Activated CD8-positive, alpha-beta T cell treated with anti-CD3 and anti-CD28 coated beads for 36 hours (primary cell): ENCODE results near the gene SCARF2. TPM values are rescaled to one million over a fixed set of nuclear protein-coding genes. Genes with fewer than 3 reads are reported as not detected.
"Not testable (repeated sequence)": the region's sequence is repeated elsewhere in the genome, so short reads cannot be mapped to it uniquely, and the experiment has no call there.

Experiments used
- ATAC-seq: fragments of 200-7000 bp; cut with Tn5 transposase; one replicate; pipeline ENCODE4 v1.10.0; 2021; ENCODE audit warnings: mild to moderate bottlenecking, moderate library complexity
- CTCF ChIA-PET: fragments of 350-600 bp; sonication (Branson Sonifier 250); formaldehyde crosslinking; loops from one replicate; lab custom pipeline; 2021; ENCODE audit warnings: antibody characterized with exemption; lab: Charles Lee
- POLR2A ChIA-PET: fragments of 350-600 bp; sonication (Branson Sonifier 250); formaldehyde crosslinking; loops from one replicate; lab custom pipeline; 2021; ENCODE audit warnings: antibody characterized with exemption; lab: Charles Lee
- DNase-seq: peaks from one replicate; pipeline ENCODE4 v3.0.0-alpha.2; 2020
- H3K27ac Mint-ChIP-seq: one replicate; pipeline ENCODE4 v1.8.0; 2021; ENCODE audit warnings: mild to moderate bottlenecking, mixed read lengths
- H3K27me3 Mint-ChIP-seq: one replicate; pipeline ENCODE4 v1.8.0; 2021; ENCODE audit warnings: mixed read lengths
- H3K36me3 Mint-ChIP-seq: one replicate; pipeline ENCODE4 v1.8.0; 2021; ENCODE audit warnings: low read depth, mixed read lengths
- H3K4me1 Mint-ChIP-seq: one replicate; pipeline ENCODE4 v1.8.0; 2021; ENCODE audit warnings: low read depth, mixed read lengths
- H3K4me3 Mint-ChIP-seq: one replicate; pipeline ENCODE4 v1.8.0; 2021; ENCODE audit warnings: mild to moderate bottlenecking, moderate library complexity, mixed read lengths
- H3K9me3 Mint-ChIP-seq: one replicate; pipeline ENCODE4 v1.8.0; 2021; ENCODE audit warnings: mixed read lengths
- CTCF ChIP-seq: fragments of 200-600 bp; IDR thresholded peaks from one replicate; pipeline ENCODE4 v1.8.0; 2022; ENCODE audit warnings: antibody characterized with exemption, mild to moderate bottlenecking
- intact Hi-C: fragments of 100-400 bp; cut with micrococcal nuclease; formaldehyde crosslinking; loops from one replicate; pipeline ENCODE4 v1.10.0; 2022
- total RNA-seq, 2 experiments: library from RNA; stranded (reverse); gene quantifications; one replicate each; pipeline ENCODE4 v1.2.3, GENCODE V29; 2021

SCARF2 gene
- total RNA-seq, 2 experiments from 2014 or later = 0.20 to 0.27 TPM

- Mint-ChIP-seq H3K27me3 (peaks cover 3% of the 10 kb centered on the region), H3K36me3 (no peaks in the 10 kb centered on the region), H3K27ac (no peak overlapping the region), H3K9me3 (no peaks in the 10 kb centered on the region), H3K4me3 (no peak overlapping the region), H3K4me1 (peaks cover 2% of the 10 kb centered on the region)
- CTCF ChIA-PET = interaction anchor here (1.4 to 3.7 kb wide), 10 partner anchors 9 to 364 kb away, joined by 3 to 55 read pairs (median 10); no protein-coding TSS in a partner anchor
- intact Hi-C loops = no loop called here
- POLR2A ChIA-PET = interaction anchor here (1.0 to 1.4 kb wide), 3 partner anchors 19 to 45 kb away, joined by 3 to 4 read pairs (median 3); no protein-coding TSS in a partner anchor
- no peak for TF ChIP-seq CTCF
- no peak for ATAC-seq
- no peak for DNase-seq
Measured at GRCh38 chr22:20419664-20419951, 18.0 kb downstream of the SCARF2 start.

GRCh38 chr22:20418211-20418788 lies 19.3 kb downstream of the SCARF2 start:
- intact Hi-C loops = no loop called here
- Mint-ChIP-seq H3K36me3 (no peaks in the 10 kb centered on the region), H3K27me3 (no peaks in the 10 kb centered on the region), H3K9me3 (no peaks in the 10 kb centered on the region), H3K4me3 (peak overlapping the region; percentile 19), H3K27ac (no peak overlapping the region), H3K4me1 (peaks cover 2% of the 10 kb centered on the region)
- ATAC-seq (peak; percentile 83), DNase-seq (peak; percentile 74)
- POLR2A ChIA-PET = interaction anchor here (1.4 to 1.6 kb wide), 3 partner anchors 16 to 38 kb away, joined by 3 to 4 read pairs (median 3); no protein-coding TSS in a partner anchor
- CTCF ChIA-PET = interaction anchor here (0.6 to 3.7 kb wide), 39 partner anchors 10 to 406 kb away, joined by 3 to 55 read pairs (median 5); partner anchors contain the start of gene MED15
- peak; percentile 96 for TF ChIP-seq CTCF

- H3K4me1 Mint-ChIP-seq, CTCF ChIA-PET, H3K36me3 Mint-ChIP-seq, H3K27ac Mint-ChIP-seq, DNase-seq, H3K9me3 Mint-ChIP-seq, H3K4me3 Mint-ChIP-seq, intact Hi-C loops, POLR2A ChIA-PET, ATAC-seq, H3K27me3 Mint-ChIP-seq: not testable (repeated sequence)
Measured at GRCh38 chr22:20415699-20416098, 21.9 kb downstream of the SCARF2 start.

GRCh38 chr22:20415241-20415640 lies 22.4 kb downstream of the SCARF2 start:
- H3K27me3 Mint-ChIP-seq, ATAC-seq, H3K9me3 Mint-ChIP-seq, intact Hi-C loops, H3K27ac Mint-ChIP-seq, H3K4me3 Mint-ChIP-seq, H3K36me3 Mint-ChIP-seq, POLR2A ChIA-PET, DNase-seq, CTCF ChIA-PET, H3K4me1 Mint-ChIP-seq: not testable (repeated sequence)

GRCh38 chr22:20414450-20414849 lies 23.2 kb downstream of the SCARF2 start:
- H3K4me1 Mint-ChIP-seq = peaks cover 2% of the 10 kb centered on the region
- intact Hi-C loops = no loop called here
- DNase-seq (no peak), ATAC-seq (no peak)
- no peak overlapping the region for H3K27ac Mint-ChIP-seq
- no peaks in the 10 kb centered on the region for H3K9me3 Mint-ChIP-seq
- ChIA-PET CTCF (no interaction called here), POLR2A (no interaction called here)
- no peak for TF ChIP-seq CTCF
- no peak overlapping the region for H3K4me3 Mint-ChIP-seq
- no peaks in the 10 kb centered on the region for H3K27me3 Mint-ChIP-seq
- no peaks in the 10 kb centered on the region for H3K36me3 Mint-ChIP-seq

GRCh38 chr22:20414059-20414440 lies 23.6 kb downstream of the SCARF2 start:
- ChIA-PET CTCF (no interaction called here), POLR2A (no interaction called here)
- ATAC-seq (no peak), DNase-seq (no peak)
- intact Hi-C loops = no loop called here
- no peak overlapping the region for H3K4me3 Mint-ChIP-seq
- H3K9me3 Mint-ChIP-seq = no peaks in the 10 kb centered on the region
- no peak overlapping the region for H3K27ac Mint-ChIP-seq
- TF ChIP-seq CTCF = no peak
- H3K36me3 Mint-ChIP-seq = no peaks in the 10 kb centered on the region
- H3K4me1 Mint-ChIP-seq = peaks cover 2% of the 10 kb centered on the region
- H3K27me3 Mint-ChIP-seq = no peaks in the 10 kb centered on the region
